HCT116 (cell line): ENCODE results near the gene KLF9. TPM values are rescaled to one million over a fixed set of nuclear protein-coding genes. Genes with fewer than 3 reads are reported as not detected.

ENCODE experiments used
- ATAC-seq: fragments of 200-7000 bp; cut with Tn5 transposase; 2 replicates; pipeline ENCODE4 v1.9.1; 2020; ENCODE audit warnings: mild to moderate bottlenecking, moderate library complexity
- BruUV-seq: library from RNA; stranded (reverse); fragments of 400-500 nt; replicated peaks from 2 replicates; lab custom pipeline; 2021; lab: Mats Ljungman, UMichigan
- CTCF ChIA-PET: fragments of 300-600 bp; sonication (Branson Sonifier 250); formaldehyde crosslinking; loops from one replicate; lab custom pipeline; 2021; ENCODE audit warnings: antibody characterized with exemption; lab: Charles Lee
- POLR2A ChIA-PET: fragments of 300-600, 350-600 bp; sonication (Branson Sonifier 250); formaldehyde crosslinking; loops from one replicate; lab custom pipeline; 2021; ENCODE audit warnings: antibody characterized with exemption; lab: Charles Lee
- RAD21 ChIA-PET, 2 experiments: fragments of 300-600 bp; sonication (Branson Sonifier 250); formaldehyde crosslinking; loops; one replicate each; lab custom pipeline; 2023; ENCODE audit warnings: low total read pairs in 2 of 2; ENCODE audit not compliant: uncharacterized antibody in 2 of 2, unreplicated experiment in 2 of 2, low non-redundant PET in 1 of 2; lab: Charles Lee
- DNase-seq: peaks from one replicate; pipeline ENCODE4 v3.0.0-alpha.2; 2010; ENCODE audit warnings: low read depth, low spot score
- H2AFZ ChIP-seq: fragments of 200-600 bp; shearing (Covaris generic), sonication (generic); 2 replicates; pipeline ENCODE4 v1.6.1; 2017; ENCODE audit warnings: low read depth, mixed run types, mixed read lengths, antibody characterized with exemption, low read length; ENCODE audit not compliant: poor library complexity, severe bottlenecking
- H3K27ac ChIP-seq: 2 replicates; pipeline ENCODE4 v1.5.1; 2012; ENCODE audit warnings: low read depth, low read length
- H3K27me3 ChIP-seq: fragments of 200-600 bp; sonication (generic); 2 replicates; pipeline ENCODE4 v1.6.1; 2016; ENCODE audit warnings: mixed run types, low read length, mixed read lengths; ENCODE audit not compliant: insufficient read depth
- H3K36me3 ChIP-seq, 2 experiments: fragments of 200-500 bp in 1 of 2; fragments of 200-600 bp in 1 of 2; sonication (Bioruptor generic) in 1 of 2; sonication (generic) in 1 of 2; 2 replicates each; pipeline versions ENCODE4 v1.5.1 to v1.6.1; 2014 to 2016; ENCODE audit warnings: low read length in 2 of 2, inconsistent platforms in 1 of 2, mixed read lengths in 1 of 2, mixed run types in 1 of 2; ENCODE audit not compliant: insufficient read depth in 2 of 2, control insufficient read depth in 1 of 2
- H3K4me1 ChIP-seq, 2 experiments: fragments of 200-600 bp in 1 of 2; sonication (generic) in 1 of 2; 2 replicates each; pipeline versions ENCODE4 v1.5.1 to v1.6.1; 2012 to 2017; ENCODE audit warnings: low read length in 2 of 2, inconsistent platforms in 1 of 2, mild to moderate bottlenecking in 1 of 2, mixed read lengths in 1 of 2, mixed run types in 1 of 2, moderate library complexity in 1 of 2; ENCODE audit not compliant: insufficient read depth in 2 of 2, control insufficient read depth in 1 of 2
- H3K4me2 ChIP-seq: fragments of 200-600 bp; sonication (generic); 2 replicates; pipeline ENCODE4 v1.6.1; 2017; ENCODE audit warnings: mixed run types, low read length, mixed read lengths
- H3K4me3 ChIP-seq, 2 experiments: fragments of 200-600 bp in 1 of 2; sonication (generic) in 1 of 2; replicated peaks in 1 of 2; 2 replicates each; pipeline ENCODE4 v1.5.1; 2011 to 2016; ENCODE audit warnings: low read length in 2 of 2, control low read depth in 1 of 2, low read depth in 1 of 2, mild to moderate bottlenecking in 1 of 2, mixed read lengths in 1 of 2, mixed run types in 1 of 2
- H3K79me2 ChIP-seq: fragments of 200-600 bp; sonication (generic); 2 replicates; pipeline ENCODE4 v1.6.1; 2017; ENCODE audit warnings: mild to moderate bottlenecking, mixed run types, low read length, moderate library complexity, mixed read lengths; ENCODE audit not compliant: insufficient read depth
- H3K9ac ChIP-seq: fragments of 200-600 bp; sonication (generic); 2 replicates; pipeline ENCODE4 v1.6.1; 2016; ENCODE audit warnings: low read length, mixed read lengths
- H3K9me2 ChIP-seq: fragments of 200-600 bp; sonication (generic), shearing (Covaris generic); 2 replicates; pipeline ENCODE4 v1.6.1; 2017; ENCODE audit warnings: mixed run types, mild to moderate bottlenecking, moderate library complexity; ENCODE audit not compliant: insufficient read depth
- H3K9me3 ChIP-seq, 2 experiments: fragments of 200-500 bp in 1 of 2; fragments of 200-600 bp in 1 of 2; sonication (Bioruptor generic) in 1 of 2; sonication (generic) in 1 of 2; 2 replicates each; pipeline ENCODE4 v1.6.1; 2014 to 2017; ENCODE audit warnings: low read length in 2 of 2, mixed read lengths in 2 of 2, inconsistent platforms in 1 of 2, low read depth in 1 of 2, mild to moderate bottlenecking in 1 of 2, mixed run types in 1 of 2, moderate library complexity in 1 of 2; ENCODE audit not compliant: control insufficient read depth in 1 of 2, insufficient read depth in 1 of 2
- H4K20me1 ChIP-seq: fragments of 200-600 bp; sonication (generic), shearing (Covaris generic); 2 replicates; pipeline ENCODE4 v1.6.1; 2017; ENCODE audit warnings: mixed run types, mild to moderate bottlenecking, moderate library complexity; ENCODE audit not compliant: insufficient read depth
- CBX3 ChIP-seq: IDR thresholded peaks from 2 replicates; pipeline ENCODE4 v1.6.1; 2012; ENCODE audit warnings: low read depth
- CTCF ChIP-seq, 3 experiments: fragments of 200-600 bp in 1 of 3; sonication (generic) in 1 of 3; IDR thresholded peaks in 2 of 3; conservative IDR thresholded peaks in 1 of 3; 2 replicates each; pipeline ENCODE4 v1.5.1; 2012 to 2017; ENCODE audit warnings: low read depth in 2 of 3, low read length in 2 of 3, antibody characterized with exemption in 1 of 3, borderline replicate concordance in 1 of 3, control low read depth in 1 of 3, mild to moderate bottlenecking in 1 of 3, mixed read lengths in 1 of 3, mixed run types in 1 of 3, moderate library complexity in 1 of 3; ENCODE audit not compliant: insufficient read depth in 1 of 3
- EGR1 ChIP-seq: IDR thresholded peaks from 2 replicates; pipeline ENCODE4 v1.6.1; 2012; ENCODE audit warnings: low read depth
- POLR2A ChIP-seq: IDR thresholded peaks from 2 replicates; pipeline ENCODE4 v1.7.0; 2011; ENCODE audit warnings: borderline replicate concordance; ENCODE audit not compliant: insufficient read depth, insufficient read length; ENCODE audit errors: extremely low read depth
- RAD21 ChIP-seq: IDR thresholded peaks from 2 replicates; pipeline ENCODE4 v1.6.1; 2012; ENCODE audit warnings: low read depth, mild to moderate bottlenecking
- SRF ChIP-seq: IDR thresholded peaks from 2 replicates; pipeline ENCODE4 v1.6.1; 2012; ENCODE audit warnings: low read depth
- YY1 ChIP-seq: IDR thresholded peaks from 2 replicates; pipeline ENCODE4 v1.6.1; 2011; ENCODE audit warnings: low read length, low read depth, moderate library complexity, mild to moderate bottlenecking; ENCODE audit not compliant: insufficient replicate concordance; ENCODE audit errors: extremely low read depth
- ZBTB33 ChIP-seq: IDR thresholded peaks from 2 replicates; pipeline ENCODE4 v1.6.1; 2011; ENCODE audit warnings: mild to moderate bottlenecking, low read length, moderate library complexity; ENCODE audit not compliant: insufficient replicate concordance; ENCODE audit errors: extremely low read depth
- ZNF274 ChIP-seq: fragments of 200-500 bp; sonication (Bioruptor generic); IDR thresholded peaks from 2 replicates; pipeline ENCODE4 v1.6.1; 2014; ENCODE audit warnings: mild to moderate bottlenecking, low read depth, low read length, inconsistent platforms
- intact Hi-C: fragments of 100-400 bp; cut with micrococcal nuclease; formaldehyde crosslinking; loops from 2 replicates; pipeline ENCODE4 v1.10.0; 2022
- total RNA-seq: library from RNA; stranded (reverse); gene quantifications from one replicate; pipeline ENCODE4 v1.2.1, GENCODE V29; 2021; ENCODE audit not compliant: unreplicated experiment

Gene KLF9
- total RNA-seq, 1 experiment from 2014 or later: 8.3 TPM

GRCh38 chr9:70400107-70400892 is 14.2 kb downstream of the KLF9 start:
- Histone ChIP-seq H3K9ac (no peak overlapping the region), H3K27ac (no peak overlapping the region), H2AFZ (no peak overlapping the region), H3K27me3 (no peaks in the 10 kb centered on the region), H3K4me1 (peaks cover 0 to 4% of the 10 kb centered on the region in 2 experiments; a peak in 1 of 4 replicates), H3K4me2 (no peak overlapping the region)
- ATAC-seq: no peak
- RAD21 ChIA-PET: no interaction called here
- TF ChIP-seq CTCF (IDR thresholded peaks at IDR 0.05 in 2 of 3, conservative IDR thresholded peaks at IDR 0.05 in 1 of 3; ENCODE audit: borderline replicate concordance in 1 of 3, insufficient read depth in 1 of 3, low read depth in 2 of 3, low read length in 2 of 3) (no peak), ZBTB33 (no peak), RAD21 (no peak), POLR2A (no peak), EGR1 (no peak), CBX3 (no peak), YY1 (no peak), ZNF274 (no peak), SRF (no peak)
- TF ChIP-seq, all 23 proteins: peak for 0
- ChIA-PET POLR2A (no interaction called here), CTCF (no interaction called here)
- no peak overlapping the region for H3K4me3 ChIP-seq
- H3K9me3 ChIP-seq: no peaks in the 10 kb centered on the region
- no peaks in the 10 kb centered on the region for H3K79me2 ChIP-seq
- no peaks in the 10 kb centered on the region for H4K20me1 ChIP-seq
- intact Hi-C loops: no loop called here
- H3K9me2 ChIP-seq: no peaks in the 10 kb centered on the region
- no peak for DNase-seq
- no TSS peak for BruUV-seq
- H3K36me3 ChIP-seq: no peaks in the 10 kb centered on the region
